GM12865 (cell line): Measurements from ENCODE around the gene FAM76B.

Source experiments
- DNase-seq: peaks from one replicate; pipeline ENCODE4 v3.0.0; 2010; ENCODE audit warnings: low read depth
- H3K4me3 ChIP-seq: 2 replicates; pipeline ENCODE4 v1.5.1; 2011; ENCODE audit warnings: mild to moderate bottlenecking, low read depth, low read length, control low read depth
- CTCF ChIP-seq: IDR thresholded peaks from 2 replicates; pipeline ENCODE4 v1.5.1; 2011; ENCODE audit warnings: low read length, control low read depth, low read depth, inconsistent platforms; ENCODE audit not compliant: insufficient read depth; ENCODE audit errors: missing control alignments

The FAM76B gene

GRCh38 chr11:95792700-95793099 lies 3.1 kb upstream of the FAM76B start:
- no peak overlapping the region for H3K4me3 ChIP-seq

GRCh38 chr11:95792200-95792599 lies 2.6 kb upstream of the FAM76B start:
- peak overlapping the region; percentile 88 for H3K4me3 ChIP-seq
- no peak for DNase-seq
- TF ChIP-seq CTCF, result no peak

More at GRCh38 chr11:95792700-95793099, 3.1 kb upstream of the FAM76B start:
- DNase-seq, result no peak
- no peak for TF ChIP-seq CTCF

- peak overlapping the region; percentile 88 for H3K4me3 ChIP-seq
- TF ChIP-seq CTCF, result no peak
- DNase-seq, result no peak
Observed at GRCh38 chr11:95791709-95792033, 2.1 kb upstream of the FAM76B start.

- DNase-seq, result peak; percentile 81
- TF ChIP-seq CTCF, result no peak
- H3K4me3 ChIP-seq, result peak overlapping the region; percentile 88
Observed at GRCh38 chr11:95790933-95791708, 1.5 kb upstream of the FAM76B start.

GRCh38 chr11:95790123-95790932 lies 746 bp upstream of the FAM76B start, which contains the start of gene CEP57:
CEP57 (plus strand) TSS chr11:95790498; CDS start chr11:95790699, 201 bp downstream.
- peak within 1 kb of the TSS; percentile 88 for H3K4me3 ChIP-seq
- TF ChIP-seq CTCF, result no peak
- DNase-seq, result peak; percentile 97

- TF ChIP-seq CTCF, result no peak
- peak; percentile 49 for DNase-seq
- peak overlapping the region; percentile 88 for H3K4me3 ChIP-seq
Observed at GRCh38 chr11:95788921-95789505, 569 bp downstream of the FAM76B start.
